DMS79 treated with DMSO at 0.1 percent for 48 hours (cell line): ENCODE measurements around the gene CCDC185.
A peak's percentile ranks its signal among the peaks of the same experiment; 100 is the strongest.
"Not testable (repeated sequence)": the region's sequence is repeated elsewhere in the genome, so short reads cannot be mapped to it uniquely, and the experiment has no call there.

ENCODE experiments used
- DNase-seq: peaks from one replicate; lab custom pipeline; 2025; lab: John Stamatoyannopoulos, UW

The CCDC185 gene

DNA sequence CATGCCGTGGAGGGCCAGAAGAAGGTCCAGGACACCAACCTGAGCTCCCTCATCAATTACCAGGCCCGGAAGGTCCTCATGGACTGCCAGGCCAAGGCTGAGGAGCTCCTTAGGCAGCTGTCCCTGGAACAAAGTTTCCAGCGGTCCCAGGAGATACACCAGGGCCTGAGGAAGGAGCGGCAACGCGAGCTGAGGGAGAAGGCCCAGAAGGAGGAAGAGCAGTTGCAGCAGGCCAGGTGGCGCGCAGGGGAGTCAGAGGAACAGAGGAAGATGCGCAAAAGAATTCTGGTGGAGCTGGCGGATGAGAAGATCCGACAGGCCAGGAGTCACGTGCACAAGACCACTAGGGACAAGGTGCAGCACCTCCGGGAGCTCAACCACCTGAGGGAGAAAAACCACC, 1.5 kb downstream of the CCDC185 start:
- DNase-seq: no peak

DNA sequence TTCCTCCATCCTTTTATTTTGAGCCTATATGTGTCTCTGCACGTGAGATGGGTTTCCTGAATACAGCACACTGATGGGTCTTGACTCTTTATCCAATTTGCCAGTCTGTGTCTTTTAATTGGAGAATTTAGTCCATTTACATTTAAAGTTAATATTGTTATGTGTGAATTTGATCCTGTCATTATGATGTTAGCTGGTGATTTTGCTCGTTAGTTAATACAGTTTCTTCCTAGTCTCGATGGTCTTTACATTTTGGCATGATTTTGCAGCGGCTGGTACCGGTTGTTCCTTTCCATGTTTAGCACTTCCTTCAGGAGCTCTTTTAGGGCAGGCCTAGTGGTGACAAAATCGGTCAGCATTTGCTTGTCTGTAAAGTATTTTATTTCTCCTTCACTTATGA, 6.2 kb downstream of the CCDC185 start:
- not testable (repeated sequence) for DNase-seq

DNA sequence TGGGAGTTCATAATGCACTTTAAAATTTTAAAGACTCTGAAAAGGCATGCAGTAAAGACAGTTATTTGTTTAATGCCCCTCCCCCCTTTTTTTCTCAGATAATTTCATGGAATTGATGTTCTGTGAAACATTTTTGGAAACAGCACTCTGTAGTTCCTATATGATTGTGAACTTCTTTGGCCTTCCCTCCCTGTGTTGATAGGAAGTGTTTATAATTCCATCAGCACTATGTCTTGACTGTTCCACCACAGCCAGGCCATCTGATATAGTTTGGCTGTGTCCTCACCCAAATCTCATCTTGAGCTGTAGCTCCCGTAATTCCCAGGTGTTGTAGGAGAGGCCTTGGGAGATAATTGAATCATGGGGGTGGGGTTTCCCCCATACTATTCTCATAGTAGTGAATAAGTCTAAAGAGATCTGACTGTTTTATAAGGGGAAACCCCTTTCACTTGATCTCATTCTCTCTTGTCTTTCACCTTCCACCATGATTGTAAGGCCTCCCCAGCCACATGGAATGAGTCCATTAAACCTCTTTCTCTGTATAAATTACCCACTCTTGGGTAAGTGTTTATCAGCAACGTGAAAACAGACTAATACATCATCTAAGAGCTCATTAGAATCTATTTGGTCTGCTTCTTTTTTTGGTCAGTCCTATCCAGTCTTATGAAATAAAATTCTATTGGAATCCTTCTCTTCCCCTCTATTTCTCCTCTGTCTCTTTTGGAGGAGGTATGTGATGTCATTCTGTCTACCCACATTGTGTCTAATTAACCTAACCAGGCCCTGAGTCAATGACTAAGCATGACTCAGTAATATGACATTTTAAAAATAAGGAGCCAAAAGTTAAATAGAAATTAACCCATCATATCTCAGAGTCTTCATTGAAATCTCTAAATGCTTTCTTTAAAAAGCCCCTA, 8.9 kb downstream of the CCDC185 start:
- no peak for DNase-seq

DNA sequence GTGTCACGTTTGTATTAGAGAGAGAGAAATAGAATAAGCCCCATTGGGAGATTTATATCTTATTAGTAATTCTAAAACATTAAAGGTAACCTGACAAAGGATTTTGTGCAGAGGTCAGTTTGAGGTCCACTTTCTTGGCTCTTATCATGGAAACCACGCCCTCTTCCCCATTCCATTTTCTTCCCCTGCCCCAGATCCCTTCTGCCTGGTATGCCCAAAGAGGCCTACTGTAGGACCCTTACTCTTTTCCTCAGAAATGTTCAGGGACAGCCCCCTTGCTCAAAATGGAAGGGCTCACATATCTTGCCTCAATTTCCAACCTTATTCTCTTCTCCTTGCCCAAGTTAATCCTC, 9.6 kb downstream of the CCDC185 start:
- no peak for DNase-seq

DNA sequence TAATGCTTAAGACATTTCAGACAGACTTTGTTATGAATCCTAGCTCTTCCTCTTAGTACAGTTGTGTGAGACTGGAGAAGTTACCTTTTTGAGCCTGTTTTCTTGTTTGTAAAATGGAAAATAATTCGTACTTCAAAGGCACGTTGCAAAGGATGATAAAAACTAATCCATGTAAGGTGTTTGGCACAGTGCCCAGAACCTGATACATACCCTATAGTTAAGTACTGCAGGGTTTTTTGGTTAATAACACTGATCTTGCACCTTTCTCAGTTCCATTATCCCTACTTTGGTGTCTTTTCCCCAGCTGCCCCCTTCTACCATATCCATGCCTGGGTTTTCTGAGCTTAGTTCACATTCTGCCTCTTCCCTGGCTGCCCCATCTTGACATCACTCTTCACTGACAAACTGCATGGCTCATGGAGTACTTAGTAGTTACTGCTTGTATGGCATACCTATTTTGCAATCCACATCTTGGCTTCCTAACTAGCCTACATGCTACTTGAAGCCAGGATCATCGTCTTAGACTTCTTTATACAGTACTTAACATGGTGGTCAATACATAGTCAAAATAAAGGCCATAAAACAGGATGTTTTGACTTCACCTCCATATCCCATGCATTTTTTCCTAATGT, 10.1 kb downstream of the CCDC185 start:
- peak; percentile 16 for DNase-seq

DNA sequence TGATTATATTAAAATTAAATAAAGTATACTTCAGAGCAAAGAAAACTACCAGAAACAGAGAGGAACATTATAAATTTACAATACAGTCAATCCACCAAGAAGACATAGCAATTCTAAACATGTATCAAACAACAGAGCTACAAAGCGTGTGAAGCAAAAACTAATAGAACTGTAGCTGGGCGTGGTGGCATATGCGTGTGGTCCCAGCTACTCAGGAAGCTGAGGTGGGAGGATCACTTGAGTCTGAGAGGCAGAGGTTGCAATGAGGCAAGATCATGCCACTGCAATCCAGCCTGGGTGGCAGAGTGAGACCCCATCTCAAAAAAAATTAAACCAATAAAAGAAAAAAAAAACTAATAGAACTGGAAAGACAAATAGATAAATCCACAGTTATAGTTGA, 12.3 kb downstream of the CCDC185 start:
- no peak for DNase-seq

DNA sequence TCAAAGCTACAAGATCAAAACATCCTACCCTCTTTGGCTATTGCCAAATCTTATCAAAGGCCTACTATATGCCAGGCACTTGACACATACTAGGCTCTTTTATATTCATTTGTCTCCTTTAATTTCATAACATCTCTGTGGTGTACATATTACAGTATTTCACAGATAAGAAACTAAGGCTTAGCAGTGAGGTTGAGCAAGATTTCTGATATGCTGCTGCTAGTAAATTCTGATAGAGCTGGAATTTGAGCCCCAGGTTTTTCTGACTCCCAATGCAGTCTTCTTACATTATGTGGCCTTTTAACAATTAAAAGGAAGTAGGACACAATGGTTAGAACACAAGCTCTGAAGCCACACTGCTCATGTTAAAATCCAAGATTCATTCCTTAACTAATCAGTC, 16.8 kb downstream of the CCDC185 start:
- DNase-seq: no peak

DNA sequence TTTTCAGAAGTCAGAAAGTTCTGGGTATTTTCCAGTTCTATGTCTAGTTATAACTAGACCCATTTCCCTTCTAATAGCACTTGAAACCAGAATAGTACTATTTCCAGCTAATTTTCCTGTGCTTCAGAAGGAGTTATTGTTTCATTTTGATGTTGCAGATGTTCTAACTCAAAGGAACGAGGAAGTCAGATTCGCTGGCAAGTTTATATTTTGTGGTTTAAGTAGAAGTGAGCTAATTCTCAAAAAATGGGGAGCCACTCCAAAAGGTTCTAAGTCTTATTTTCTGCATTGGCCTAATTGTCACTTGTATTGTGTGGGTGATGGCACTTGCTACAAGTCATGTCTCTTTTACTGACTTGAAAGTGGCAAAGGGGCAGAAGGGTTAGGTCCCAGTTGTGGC, 18.1 kb downstream of the CCDC185 start:
- no peak for DNase-seq

DNA sequence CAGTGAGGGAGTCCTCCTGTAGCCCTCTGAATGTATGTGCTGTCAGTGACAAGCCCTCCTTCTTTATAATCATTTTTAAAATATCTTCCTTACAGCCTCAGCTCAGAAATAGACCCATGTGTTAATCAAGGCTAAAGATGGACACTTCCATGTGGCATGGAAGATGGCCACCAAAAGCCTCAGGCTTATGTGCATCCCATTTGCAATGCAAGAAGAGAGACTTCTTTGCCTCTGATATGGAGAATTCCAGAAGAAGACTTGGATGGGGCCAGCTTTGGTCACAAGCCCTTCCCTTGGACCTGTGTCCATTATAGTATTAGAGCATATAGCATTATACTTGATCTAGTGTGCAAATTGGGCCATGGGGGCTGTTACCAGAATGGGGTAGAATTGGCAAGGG, 18.5 kb downstream of the CCDC185 start:
- DNase-seq: no peak

DNA sequence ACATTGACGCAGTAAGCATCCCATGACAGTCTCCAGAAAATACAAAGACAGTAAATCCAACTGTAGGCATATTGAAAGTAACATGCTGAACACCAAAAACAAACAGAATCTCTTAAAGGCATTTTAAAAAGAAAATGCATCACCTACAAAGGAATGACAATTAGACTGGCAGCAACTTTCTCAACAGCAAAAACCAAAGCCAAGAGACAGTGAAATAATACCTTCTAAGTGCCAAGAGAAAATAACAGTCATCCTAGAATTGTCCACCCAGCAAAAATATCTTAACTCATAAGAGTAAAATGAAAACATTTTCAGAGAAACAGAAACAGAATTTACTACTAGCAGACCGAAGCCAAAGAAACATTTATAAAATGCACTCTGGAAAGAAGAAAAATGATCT, 20.0 kb downstream of the CCDC185 start:
- no peak for DNase-seq

DNA sequence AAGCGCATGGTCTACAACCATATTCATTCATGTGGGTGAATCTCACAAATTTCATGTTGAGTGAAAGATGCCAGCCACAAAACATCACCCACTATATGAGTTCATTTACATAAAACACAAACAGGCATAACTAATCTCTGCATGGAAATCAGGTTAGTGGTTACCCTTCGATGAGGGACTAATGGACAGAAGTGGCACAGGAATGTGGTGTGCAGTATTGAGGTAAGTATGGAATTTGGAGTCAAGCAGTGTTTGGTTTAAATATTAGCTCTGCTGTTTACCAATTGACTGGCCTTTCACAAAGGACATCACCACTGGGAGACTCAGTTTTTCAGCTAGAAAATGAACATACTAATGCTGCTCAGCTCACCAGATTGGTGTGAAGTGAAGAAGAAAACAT, 24.2 kb downstream of the CCDC185 start:
- no peak for DNase-seq

DNA sequence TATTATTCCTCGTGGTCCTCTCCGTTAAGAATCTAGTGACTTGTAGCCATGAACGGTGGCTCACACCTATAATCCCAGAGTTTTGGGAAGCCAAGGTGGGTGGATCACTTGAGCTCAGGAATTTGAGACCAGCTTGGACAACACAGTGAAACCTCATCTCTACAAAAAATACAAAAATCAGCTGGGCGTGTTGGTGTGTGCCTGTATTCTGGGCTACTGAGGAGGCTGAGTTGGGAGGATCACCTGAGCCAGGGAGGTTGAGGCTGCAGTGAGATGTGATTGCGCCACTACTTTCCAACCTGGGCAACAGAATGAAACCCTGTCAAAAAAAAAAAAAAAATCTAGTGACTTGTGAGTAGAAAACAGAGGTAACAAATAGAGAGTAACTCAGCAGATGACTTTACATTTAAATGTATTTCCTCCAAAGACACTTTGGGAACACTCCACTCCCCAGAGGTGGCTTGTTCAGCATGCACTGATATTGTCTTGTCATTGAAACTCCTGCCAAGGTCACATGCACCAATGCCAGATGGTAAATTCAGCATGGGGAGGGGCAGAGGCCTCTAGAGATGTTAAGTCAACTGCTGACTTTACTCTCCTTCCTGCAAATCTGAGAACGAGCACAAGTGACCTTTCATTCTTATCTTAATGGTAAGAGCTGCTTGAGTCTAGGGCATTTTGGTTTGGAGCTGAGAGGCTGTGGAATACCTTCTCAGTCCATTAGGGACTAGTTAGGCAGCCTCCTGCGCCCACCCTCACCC, 24.9 kb downstream of the CCDC185 start:
- DNase-seq: no peak

DNA sequence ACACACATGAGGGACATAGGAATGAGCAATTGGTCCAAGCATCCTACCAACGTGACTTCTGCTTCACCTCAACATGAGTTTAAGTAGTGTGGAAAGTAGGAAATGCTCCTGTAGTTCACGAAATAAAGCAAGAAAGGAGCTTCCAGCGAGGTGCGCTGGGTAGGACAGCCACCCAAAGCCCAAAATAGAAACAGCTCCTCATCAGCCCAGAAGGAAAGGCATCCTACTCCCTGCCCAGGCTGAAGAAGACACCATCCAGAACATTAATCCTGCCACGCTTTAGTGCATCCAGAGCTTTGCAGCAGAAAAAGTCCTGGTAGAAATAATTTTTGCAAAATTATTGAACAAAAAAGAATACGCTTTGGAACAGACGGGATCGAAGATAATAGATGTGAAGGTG, 25.9 kb downstream of the CCDC185 start:
- no peak for DNase-seq

DNA sequence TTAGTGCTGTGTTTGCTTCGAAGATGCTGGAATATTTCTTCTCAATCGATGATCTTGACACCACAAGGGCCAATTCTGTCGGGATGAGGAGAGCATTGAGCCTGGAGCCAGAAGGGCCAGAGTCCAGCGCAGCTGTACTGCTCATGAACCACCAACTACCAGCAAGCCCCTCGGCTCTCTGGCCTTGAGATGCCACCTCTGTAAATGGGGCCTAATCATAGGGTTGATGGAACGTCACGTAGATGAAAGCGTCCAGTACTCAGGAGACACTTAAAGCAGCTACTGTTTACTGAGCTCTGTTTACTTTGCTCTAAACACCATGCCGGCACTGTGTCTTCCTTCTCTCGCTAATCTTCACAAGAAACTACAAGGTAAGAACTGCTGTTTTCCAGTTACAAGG, 26.3 kb downstream of the CCDC185 start:
- peak; percentile 4 for DNase-seq

DNA sequence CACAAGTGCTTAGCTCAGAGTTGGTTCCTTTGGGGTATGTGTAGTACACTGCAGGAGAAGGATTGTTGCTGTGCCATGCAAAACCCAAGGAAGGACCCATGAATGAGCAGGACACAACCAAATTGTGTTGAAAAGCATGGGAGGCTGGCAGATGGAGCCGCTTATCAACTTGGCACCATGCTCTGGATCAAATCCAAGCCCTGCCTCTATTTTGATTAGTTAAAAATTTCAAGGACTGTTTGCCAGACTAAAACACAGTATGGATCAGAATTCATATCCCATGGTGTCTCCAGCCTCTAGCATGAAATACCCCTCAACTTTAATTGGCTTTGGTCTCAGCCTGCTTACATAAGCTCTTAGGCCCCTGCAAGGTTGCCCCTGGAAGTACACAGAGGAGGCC, 27.8 kb downstream of the CCDC185 start:
- DNase-seq: peak; percentile 53

DNA sequence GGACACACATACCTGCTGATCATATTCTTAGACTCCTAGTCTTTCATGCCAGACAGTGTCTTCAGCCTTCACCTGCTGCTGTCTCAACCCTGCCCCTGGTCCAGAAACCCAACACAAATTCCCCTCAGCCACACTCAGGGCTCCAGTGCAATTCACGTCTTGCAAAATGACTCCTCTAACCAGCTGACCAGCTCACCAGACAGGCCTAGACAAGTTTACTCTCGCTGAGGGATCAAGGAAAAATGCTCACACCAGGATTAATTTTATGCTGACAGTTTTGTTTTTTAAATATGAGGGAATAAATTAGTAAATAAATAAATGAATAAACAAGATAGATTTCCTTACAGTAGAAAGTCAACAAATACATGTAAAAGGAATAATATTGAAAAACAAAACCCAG, 28.5 kb downstream of the CCDC185 start:
- peak; percentile 21 for DNase-seq

DNA sequence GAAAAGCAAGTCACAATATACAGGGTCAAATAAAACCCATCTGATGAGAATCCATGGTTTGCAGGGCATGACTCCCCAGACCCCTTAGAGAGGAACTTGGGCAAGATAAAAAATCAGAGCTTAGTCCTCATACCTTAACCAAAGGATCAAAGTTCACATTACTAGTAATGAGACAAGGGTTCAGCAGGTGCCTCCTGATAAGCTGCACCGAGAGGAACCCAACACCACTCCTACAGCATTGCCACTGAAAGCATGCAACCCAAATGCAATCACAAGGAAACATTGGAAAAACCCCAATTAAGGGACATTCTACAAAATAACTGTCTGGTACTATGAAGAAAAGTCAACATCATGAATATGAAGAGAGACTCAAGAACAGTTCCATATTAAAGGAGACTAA, 29.7 kb downstream of the CCDC185 start:
- no peak for DNase-seq

DNA sequence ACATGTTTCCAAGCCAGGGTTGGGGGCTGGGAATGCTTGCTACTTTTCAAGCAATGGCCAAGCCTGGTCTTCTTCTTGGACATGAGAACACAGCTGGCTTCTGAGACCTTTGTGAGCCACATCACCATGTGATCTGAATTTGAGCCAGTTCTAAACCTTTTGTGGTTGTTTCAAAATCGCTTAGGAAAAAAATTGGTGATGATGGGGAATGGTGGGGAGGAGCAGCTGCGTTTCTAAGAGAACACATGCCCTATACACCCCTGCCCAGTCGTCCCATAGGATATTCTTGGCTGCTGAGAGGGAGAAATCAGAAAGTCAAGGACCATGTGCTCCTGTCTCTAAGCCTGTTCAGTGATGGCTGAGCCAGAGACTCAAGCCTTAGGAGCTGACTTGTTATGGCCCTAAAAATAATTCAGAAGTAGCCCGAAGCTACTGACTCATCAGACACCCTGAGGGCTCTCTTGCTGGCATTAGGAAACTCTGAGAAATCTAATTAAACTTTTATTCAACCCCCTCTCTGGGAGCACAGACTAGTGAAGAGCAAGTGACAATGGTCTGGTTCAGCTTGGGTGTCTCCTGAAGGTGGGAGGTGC, 30.5 kb downstream of the CCDC185 start:
- no peak for DNase-seq

DNA sequence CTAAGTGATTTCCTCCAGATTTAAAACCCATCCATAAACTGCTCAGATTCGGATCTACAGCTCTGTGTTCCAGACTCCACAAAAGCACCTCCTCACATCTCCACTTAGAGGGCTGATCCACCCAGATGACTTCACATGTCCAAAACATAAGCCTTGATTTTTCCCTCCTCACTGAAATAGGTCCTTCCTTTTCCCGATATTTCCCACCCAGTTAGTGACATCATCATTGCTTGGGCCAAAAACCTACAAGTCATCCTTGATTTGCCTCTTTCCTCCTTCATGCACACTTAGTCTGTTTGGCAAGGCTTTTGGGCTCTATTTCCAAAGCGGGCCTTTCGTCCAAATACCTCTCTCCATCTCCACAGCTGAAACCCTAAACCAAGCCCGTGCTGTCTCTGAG, 32.3 kb downstream of the CCDC185 start:
- DNase-seq: no peak

DNA sequence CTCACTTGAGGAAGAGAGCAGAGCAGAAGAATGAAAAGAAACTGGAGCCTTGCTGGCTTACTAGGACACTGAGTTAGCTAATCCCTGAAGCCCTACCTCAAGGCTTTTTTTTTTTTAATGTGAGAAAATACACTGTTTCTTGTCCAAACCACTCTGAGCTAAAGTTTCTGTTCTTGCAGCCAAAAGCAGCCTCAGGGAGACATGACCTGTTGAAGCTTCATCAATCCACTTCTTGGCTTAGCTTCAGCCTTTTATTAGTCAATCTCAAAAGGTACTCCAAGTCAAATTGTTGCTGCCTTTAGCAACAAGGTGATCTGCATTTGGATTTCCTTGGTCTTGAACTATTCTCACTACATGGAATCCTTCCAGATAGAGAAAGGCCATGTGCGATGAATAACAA, 33.7 kb downstream of the CCDC185 start:
- no peak for DNase-seq

DNA sequence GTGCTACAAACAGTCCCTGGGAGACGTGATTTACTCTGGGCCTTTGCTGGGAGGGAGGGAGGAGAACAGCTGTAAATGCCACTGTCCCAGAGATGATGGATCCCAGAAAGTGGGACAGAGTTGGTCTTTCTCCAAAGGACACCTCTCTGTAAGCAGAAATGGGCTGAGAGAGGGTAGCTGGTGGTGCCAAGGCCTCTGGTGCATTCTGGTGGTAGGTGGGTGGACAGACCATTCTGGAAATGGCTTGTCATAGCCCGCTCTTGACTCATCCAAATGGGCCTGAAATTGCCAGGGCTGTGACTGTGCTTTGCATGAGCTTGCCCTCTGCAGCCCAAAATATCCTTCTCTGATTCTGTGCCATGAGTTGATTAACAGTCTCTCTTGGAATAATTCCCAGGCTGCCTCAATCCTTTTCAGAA, 36.1 kb downstream of the CCDC185 start:
- DNase-seq: no peak

DNA sequence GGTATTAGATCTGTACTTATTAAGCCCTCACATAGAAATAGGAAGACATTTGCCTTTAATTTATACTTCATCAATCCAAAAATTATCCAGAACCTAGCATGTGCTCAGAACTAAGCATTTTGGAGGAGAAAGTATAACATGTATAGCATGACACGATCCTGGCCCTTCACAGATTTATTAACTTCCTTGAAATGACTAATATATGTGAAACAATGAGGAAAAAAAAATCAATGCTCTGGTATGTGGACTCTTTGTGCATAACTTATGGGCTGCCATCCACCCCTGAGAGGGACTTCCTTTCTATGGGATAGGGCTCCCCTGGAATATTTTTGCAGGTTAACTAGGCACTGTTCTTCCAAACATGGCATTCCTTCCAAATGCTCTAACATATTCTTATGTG, 36.6 kb downstream of the CCDC185 start:
- DNase-seq: no peak

DNA sequence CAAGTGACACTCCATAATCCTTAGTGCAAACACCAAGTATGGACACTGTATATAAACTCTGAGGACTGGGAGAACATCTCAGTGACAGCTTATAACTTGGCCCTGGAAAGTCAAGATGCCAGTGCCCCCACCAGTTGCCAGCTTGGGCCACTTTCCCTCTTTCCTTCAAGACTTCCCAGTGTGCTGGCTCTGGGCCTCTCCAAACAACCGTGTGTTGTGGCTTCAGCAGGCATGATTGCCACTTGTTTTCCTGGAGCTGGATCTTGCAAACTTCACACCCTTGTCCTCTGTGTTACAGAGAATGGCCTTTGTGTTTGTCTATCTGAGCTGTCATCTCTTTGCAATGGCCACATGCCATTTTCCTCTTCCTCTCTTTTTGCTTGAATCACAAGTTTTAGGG, 37.0 kb downstream of the CCDC185 start:
- no peak for DNase-seq
